Peyer's patch (tissue), 4 donors: ENCODE measurements around the gene ATF6. TPM values are rescaled to one million over a fixed set of nuclear protein-coding genes. Genes with fewer than 3 reads are reported as not detected.

Source experiments
- DNase-seq, 3 donors: peaks; one replicate each; pipeline ENCODE4 v3.0.0-alpha.2; 2017 to 2019
- H3K27ac ChIP-seq, 4 donors: fragments of 200-600 bp; sonication (generic); one replicate each; pipeline ENCODE4 v1.5.1; 2016 to 2019
- H3K27me3 ChIP-seq, 2 donors: fragments of 200-600 bp; sonication (generic); one replicate each; pipeline ENCODE4 v1.5.1; 2019
- H3K36me3 ChIP-seq, 3 donors: fragments of 200-600 bp; sonication (generic); one replicate each; pipeline ENCODE4 v1.5.1; 2016 to 2019
- H3K4me1 ChIP-seq, 4 donors: fragments of 200-600 bp; sonication (generic); one replicate each; pipeline ENCODE4 v1.5.1; 2016 to 2019
- H3K4me3 ChIP-seq, 4 donors: fragments of 200-600 bp; sonication (generic); 1 replicate in 3 of 4; 2 replicates in 1 of 4; pipeline ENCODE4 v1.5.1; 2016 to 2019; ENCODE audit warnings: mild to moderate bottlenecking in 1 of 4
- H3K9me3 ChIP-seq, 4 donors: fragments of 200-600 bp; sonication (generic); one replicate each; pipeline ENCODE4 v1.5.1; 2016 to 2019; ENCODE audit warnings: mild to moderate bottlenecking in 1 of 4
- POLR2A ChIP-seq, 2 donors: fragments of 450-650 bp; IDR thresholded peaks; one replicate each; pipeline ENCODE4 v1.5.1; 2017; ENCODE audit warnings: antibody characterized with exemption in 2 of 2, mild to moderate bottlenecking in 2 of 2, moderate library complexity in 2 of 2
- total RNA-seq, 4 donors: library from RNA; depleted of rRNA; stranded (reverse); fragments of >200 nt; gene quantifications; one replicate each; pipeline ENCODE4 v1.1.0, GENCODE V29; 2016
- TF ChIP-seq, protein P1 (sequence below), 6 experiments: fragments of 450-650 bp in 4 of 6; fragments of 200-600 bp in 2 of 6; sonication (generic) in 1 of 6; IDR thresholded peaks; one replicate each; pipeline ENCODE4 v1.5.1; 2017 to 2019; ENCODE audit warnings: antibody characterized with exemption in 6 of 6, mild to moderate bottlenecking in 3 of 6, moderate library complexity in 1 of 6

Gene ATF6
- total RNA-seq, 4 donors from 2014 or later: 15.5 to 21.4 (median 20.8) TPM

- no peak for TF ChIP-seq POLR2A (IDR thresholded peaks at IDR 0.05)
- TF ChIP-seq, protein P1, sequence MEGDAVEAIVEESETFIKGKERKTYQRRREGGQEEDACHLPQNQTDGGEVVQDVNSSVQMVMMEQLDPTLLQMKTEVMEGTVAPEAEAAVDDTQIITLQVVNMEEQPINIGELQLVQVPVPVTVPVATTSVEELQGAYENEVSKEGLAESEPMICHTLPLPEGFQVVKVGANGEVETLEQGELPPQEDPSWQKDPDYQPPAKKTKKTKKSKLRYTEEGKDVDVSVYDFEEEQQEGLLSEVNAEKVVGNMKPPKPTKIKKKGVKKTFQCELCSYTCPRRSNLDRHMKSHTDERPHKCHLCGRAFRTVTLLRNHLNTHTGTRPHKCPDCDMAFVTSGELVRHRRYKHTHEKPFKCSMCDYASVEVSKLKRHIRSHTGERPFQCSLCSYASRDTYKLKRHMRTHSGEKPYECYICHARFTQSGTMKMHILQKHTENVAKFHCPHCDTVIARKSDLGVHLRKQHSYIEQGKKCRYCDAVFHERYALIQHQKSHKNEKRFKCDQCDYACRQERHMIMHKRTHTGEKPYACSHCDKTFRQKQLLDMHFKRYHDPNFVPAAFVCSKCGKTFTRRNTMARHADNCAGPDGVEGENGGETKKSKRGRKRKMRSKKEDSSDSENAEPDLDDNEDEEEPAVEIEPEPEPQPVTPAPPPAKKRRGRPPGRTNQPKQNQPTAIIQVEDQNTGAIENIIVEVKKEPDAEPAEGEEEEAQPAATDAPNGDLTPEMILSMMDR (IDR thresholded peaks at IDR 0.05): no peak
- Histone ChIP-seq H3K4me1 (no peaks in the 10 kb centered on the region), H3K4me3 (no peak overlapping the region), H3K9me3 (no peaks in the 10 kb centered on the region), H3K36me3 (no peaks in the 10 kb centered on the region), H3K27ac (no peak overlapping the region), H3K27me3 (no peaks in the 10 kb centered on the region)
- DNase-seq: no peak
These were observed 163.0 kb downstream of the ATF6 start for GRCh38 chr1:161929137-161929536.

DNA sequence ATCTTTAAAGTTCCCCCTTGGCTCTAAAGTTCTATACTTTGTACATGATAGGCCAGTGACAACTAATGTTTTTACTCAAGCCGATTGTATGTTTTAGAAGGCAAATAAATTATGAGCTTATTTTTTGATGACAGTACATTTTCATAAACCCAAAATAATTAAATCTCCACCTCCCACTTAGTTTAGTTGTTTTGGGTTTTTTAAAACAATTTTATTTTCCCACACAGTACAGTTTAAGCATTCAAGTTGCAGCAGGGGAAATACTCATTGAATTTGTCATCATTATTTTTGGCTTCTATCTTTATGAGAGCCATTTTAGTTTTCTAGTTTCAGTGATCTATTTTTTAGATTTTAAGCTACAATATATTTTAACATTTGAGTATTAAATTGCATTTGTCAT lies 163.9 kb downstream of the ATF6 start:
- no peak for TF ChIP-seq POLR2A (IDR thresholded peaks at IDR 0.05)
- TF ChIP-seq, protein P1 (IDR thresholded peaks at IDR 0.05): no peak
- Histone ChIP-seq H3K9me3 (no peaks in the 10 kb centered on the region), H3K27ac (no peak overlapping the region), H3K27me3 (no peaks in the 10 kb centered on the region), H3K36me3 (no peaks in the 10 kb centered on the region), H3K4me3 (no peak overlapping the region), H3K4me1 (no peaks in the 10 kb centered on the region)
- no peak for DNase-seq

GRCh38 chr1:161932668-161933067 lies 166.5 kb downstream of the ATF6 start:
- DNase-seq: peak in 1 of 3 donors; percentile 48

DNA sequence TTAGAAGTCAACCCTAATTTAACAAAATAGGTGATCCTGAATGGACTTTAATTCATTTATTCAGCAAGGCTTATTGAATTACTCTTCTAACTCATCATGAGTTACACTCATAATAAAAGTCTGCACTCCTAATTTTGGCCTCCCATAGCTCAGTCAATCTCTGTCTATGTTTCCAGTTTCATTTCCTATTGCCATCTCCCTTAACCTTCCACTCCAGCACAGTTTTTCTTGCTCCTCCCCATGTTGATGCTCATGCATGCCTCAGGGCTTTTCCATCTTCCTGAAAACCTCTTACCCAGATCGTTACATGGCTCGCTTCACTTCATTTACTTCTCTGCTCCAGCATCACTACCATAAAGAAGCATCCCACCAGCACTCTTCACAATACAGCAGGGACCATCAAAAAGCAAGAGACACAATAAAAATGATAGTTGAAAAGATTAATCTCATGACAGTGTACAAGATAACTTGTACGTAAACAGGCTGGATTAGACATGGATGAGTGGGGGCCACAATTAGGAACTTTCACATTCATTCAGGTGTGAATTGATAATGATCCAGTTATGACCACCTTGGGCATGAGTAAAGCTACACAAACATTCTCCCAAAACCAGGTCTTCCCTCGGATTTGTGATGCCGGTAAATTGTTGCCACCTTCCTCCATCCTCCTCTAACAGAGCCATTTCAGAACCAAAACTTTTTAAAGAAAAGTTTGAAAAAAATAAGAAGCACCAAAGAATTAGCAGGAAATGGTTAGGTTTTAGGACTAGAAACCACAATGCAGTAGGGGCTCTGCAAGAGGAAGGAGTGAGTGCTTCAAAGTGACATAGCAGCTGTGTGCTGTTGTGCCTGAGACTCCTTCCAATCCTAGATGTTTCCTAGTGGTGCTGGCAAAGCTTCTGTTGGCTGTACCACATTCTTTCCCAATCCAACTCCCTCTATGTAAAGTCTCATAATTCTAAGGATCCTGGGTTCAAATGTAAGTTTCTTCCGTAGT lies 167.8 kb downstream of the ATF6 start:
- no peaks in the 10 kb centered on the region for H3K9me3 ChIP-seq
- TF ChIP-seq POLR2A (IDR thresholded peaks at IDR 0.05): no peak
- TF ChIP-seq, protein P1 (IDR thresholded peaks at IDR 0.05): no peak
- H3K4me3 ChIP-seq: no peak overlapping the region
- no peak for DNase-seq
- H3K36me3 ChIP-seq: no peaks in the 10 kb centered on the region
- H3K4me1 ChIP-seq: no peaks in the 10 kb centered on the region
- no peaks in the 10 kb centered on the region for H3K27me3 ChIP-seq
- no peak overlapping the region for H3K27ac ChIP-seq

More at GRCh38 chr1:161932668-161933067, 166.5 kb downstream of the ATF6 start:
- Histone ChIP-seq H3K36me3 (no peaks in the 10 kb centered on the region), H3K27me3 (no peaks in the 10 kb centered on the region), H3K9me3 (no peaks in the 10 kb centered on the region), H3K4me1 (no peaks in the 10 kb centered on the region), H3K4me3 (no peak overlapping the region), H3K27ac (no peak overlapping the region)
- TF ChIP-seq POLR2A (IDR thresholded peaks at IDR 0.05): no peak
- TF ChIP-seq, protein P1 (IDR thresholded peaks at IDR 0.05): no peak

DNA sequence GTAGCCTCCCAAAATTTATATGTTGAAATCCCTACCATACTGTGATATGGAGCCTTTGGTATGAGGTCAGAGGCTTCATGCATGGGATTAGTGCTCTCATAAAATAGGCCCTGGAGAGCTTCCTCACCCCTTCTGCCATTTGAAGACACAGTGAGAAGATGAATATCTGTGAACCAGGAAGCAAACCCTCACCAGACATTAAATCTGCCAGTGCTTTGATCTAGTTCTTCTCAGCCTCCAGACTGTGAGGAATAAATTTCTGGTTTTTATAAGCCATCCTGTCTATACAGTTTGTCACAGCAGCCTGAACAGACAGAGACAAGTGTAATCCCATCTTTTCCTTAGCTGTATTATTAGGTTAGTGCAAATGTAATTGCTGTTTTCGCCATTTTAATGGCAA lies 169.1 kb downstream of the ATF6 start:
- no peak for DNase-seq
- no peak for TF ChIP-seq POLR2A (IDR thresholded peaks at IDR 0.05)
- TF ChIP-seq, protein P1 (IDR thresholded peaks at IDR 0.05): no peak
- Histone ChIP-seq H3K36me3 (no peaks in the 10 kb centered on the region), H3K9me3 (no peaks in the 10 kb centered on the region), H3K4me1 (no peaks in the 10 kb centered on the region), H3K4me3 (no peak overlapping the region), H3K27me3 (no peaks in the 10 kb centered on the region), H3K27ac (no peak overlapping the region)
